Measurements from ENCODE around the gene MZF1.
"Not testable (repeated sequence)": the region's sequence is repeated elsewhere in the genome, so short reads cannot be mapped to it uniquely, and the experiment has no call there.

Gene MZF1

GRCh38 chr19:58572818-58573657 lies at the start of gene MZF1:
Gene MZF1, minus strand, starts transcription at chr19:58573335. Its CDS starts 1,946 bp downstream, at chr19:58571389.
- DNase-seq: peak; percentile 100

- not testable (repeated sequence) for DNase-seq
Observed at GRCh38 chr19:58607213-58607612, 34.1 kb upstream of the MZF1 start.

GRCh38 chr19:58606251-58606896 lies 33.2 kb upstream of the MZF1 start:
- DNase-seq: not testable (repeated sequence)

GRCh38 chr19:58586133-58586765 lies 13.1 kb upstream of the MZF1 start:
- no peak for DNase-seq

- no peak for DNase-seq
Observed at GRCh38 chr19:58585442-58586132, 12.5 kb upstream of the MZF1 start.

- DNase-seq: no peak
Observed at GRCh38 chr19:58584498-58585441, 11.6 kb upstream of the MZF1 start.

- no peak for DNase-seq
Observed at GRCh38 chr19:58582985-58583384, 9.8 kb upstream of the MZF1 start.

GRCh38 chr19:58581227-58582141 lies 8.3 kb upstream of the MZF1 start:
- DNase-seq: peak; percentile 91

GRCh38 chr19:58579473-58580142 lies 6.5 kb upstream of the MZF1 start:
- no peak for DNase-seq

GRCh38 chr19:58578012-58578925 lies 5.1 kb upstream of the MZF1 start:
- DNase-seq: peak; percentile 16

GRCh38 chr19:58577581-58577980 lies 4.4 kb upstream of the MZF1 start:
- not testable (repeated sequence) for DNase-seq

GRCh38 chr19:58575183-58576041 lies 2.3 kb upstream of the MZF1 start:
- DNase-seq: peak; percentile 88

GRCh38 chr19:58573658-58574164 lies 576 bp upstream of the MZF1 start:
- no peak for DNase-seq

- DNase-seq: peak; percentile 32
Observed at GRCh38 chr19:58572026-58572817, 913 bp downstream of the MZF1 start.

- peak; percentile 15 for DNase-seq
Observed at GRCh38 chr19:58571575-58571947, 1.6 kb downstream of the MZF1 start.

- DNase-seq: peak; percentile 14
Observed at GRCh38 chr19:58570770-58571574, 2.2 kb downstream of the MZF1 start.

Measured in CD4-positive, alpha-beta T cell treated with Interleukin-15 for 1 hour (primary cell).